Urinary bladder (tissue), 4 donors: ENCODE data around the gene SHPK. TPM values are rescaled to one million over a fixed set of nuclear protein-coding genes. Genes with fewer than 3 reads are reported as not detected.
A peak's percentile ranks its signal among the peaks of the same experiment; 100 is the strongest.

Source experiments
- DNase-seq: peaks from one replicate; pipeline ENCODE4 v3.0.0-alpha.2; 2015; ENCODE audit errors: extremely low spot score
- H3K27ac ChIP-seq: one replicate; pipeline ENCODE4 v1.5.1; 2013; ENCODE audit warnings: low read depth, mild to moderate bottlenecking, moderate library complexity
- H3K36me3 ChIP-seq: one replicate; pipeline ENCODE4 v1.6.1; 2013; ENCODE audit warnings: mild to moderate bottlenecking, moderate library complexity; ENCODE audit not compliant: insufficient read depth
- H3K4me1 ChIP-seq: one replicate; pipeline ENCODE4 v1.6.1; 2013; ENCODE audit warnings: mild to moderate bottlenecking, moderate library complexity; ENCODE audit not compliant: insufficient read depth
- H3K4me3 ChIP-seq: one replicate; pipeline ENCODE4 v1.5.1; 2013; ENCODE audit warnings: low read depth, low read length
- WGBS: extraction: QIAGEN DNeasy Blood & Tissue Kit; methylation state at CpG from one replicate; pipeline ENCODE4 v1.1.7; 2013; 5-methylcytosine and 5-hydroxymethylcytosine counted together
- polyA plus RNA-seq: library from polyadenylated mRNA; stranded (reverse); fragments of 200-250 nt; gene quantifications from one replicate; pipeline ENCODE4 v1.2.3, GENCODE V29; 2013
- total RNA-seq: library from RNA; depleted of rRNA; stranded (reverse); fragments of >200 nt; gene quantifications from one replicate; pipeline ENCODE4 v1.2.3, GENCODE V29; 2014
- donor health status: healthy with polysubstance abuse.
- donor health status: healthy.

SHPK gene
- total RNA-seq, result 12.6 TPM
- 8.0 TPM for polyA plus RNA-seq

GRCh38 chr17:3636154-3636907, at the start of gene SHPK, which contains the start of gene CTNS:
SHPK (minus strand) TSS chr17:3636250; CDS start chr17:3636219, 31 bp downstream.
CTNS (plus strand) TSS chr17:3636760; CDS start chr17:3640207, 3,447 bp downstream.
- H3K36me3 ChIP-seq, result no peaks in the 10 kb centered on the region
- peak; percentile 90 for DNase-seq
- under 1% methylated on average over 68 of the region's 68 CpGs for WGBS

GRCh38 chr17:3685174-3685573, 49.1 kb upstream of the SHPK start:
- no peak for DNase-seq
- Histone ChIP-seq H3K27ac (no peak overlapping the region), H3K36me3 (no peaks in the 10 kb centered on the region), H3K4me3 (no peak overlapping the region), H3K4me1 (no peaks in the 10 kb centered on the region)
- 22% methylated on average over 13 of the region's 13 CpGs for WGBS

More at GRCh38 chr17:3636154-3636907, at the start of gene SHPK, which contains the start of gene CTNS:
- Histone ChIP-seq H3K4me1 (no peaks in the 10 kb centered on the region), H3K27ac (peak within 1 kb of the TSS; percentile 99), H3K4me3 (peak within 1 kb of the TSS; percentile 71)

GRCh38 chr17:3683054-3683511, 47.0 kb upstream of the SHPK start:
- H3K27ac ChIP-seq, result no peak overlapping the region
- WGBS, result 34% methylated on average over 10 of the region's 10 CpGs
- no peak for DNase-seq
- H3K4me3 ChIP-seq, result no peak overlapping the region
- H3K4me1 ChIP-seq, result no peaks in the 10 kb centered on the region
- no peaks in the 10 kb centered on the region for H3K36me3 ChIP-seq

GRCh38 chr17:3682033-3682432, 46.0 kb upstream of the SHPK start:
- no peak for DNase-seq
- no peak overlapping the region for H3K4me3 ChIP-seq
- H3K36me3 ChIP-seq, result no peaks in the 10 kb centered on the region
- H3K4me1 ChIP-seq, result no peaks in the 10 kb centered on the region
- 90% methylated on average over 12 of the region's 12 CpGs for WGBS
- H3K27ac ChIP-seq, result no peak overlapping the region

GRCh38 chr17:3681565-3681964, 45.5 kb upstream of the SHPK start:
- Histone ChIP-seq H3K27ac (no peak overlapping the region), H3K4me1 (no peaks in the 10 kb centered on the region), H3K36me3 (no peaks in the 10 kb centered on the region), H3K4me3 (no peak overlapping the region)
- DNase-seq, result no peak
- WGBS, result 79% methylated on average over 20 of the region's 20 CpGs

- Histone ChIP-seq H3K4me1 (no peaks in the 10 kb centered on the region), H3K27ac (no peak overlapping the region), H3K4me3 (no peak overlapping the region), H3K36me3 (no peaks in the 10 kb centered on the region)
- no peak for DNase-seq
- WGBS, result 84% methylated on average over 12 of the region's 12 CpGs
Observed at GRCh38 chr17:3681057-3681456, 45.0 kb upstream of the SHPK start.

- Histone ChIP-seq H3K4me3 (no peak overlapping the region), H3K36me3 (no peaks in the 10 kb centered on the region), H3K4me1 (no peaks in the 10 kb centered on the region), H3K27ac (no peak overlapping the region)
- DNase-seq, result no peak
- WGBS, result 51% methylated on average over 20 of the region's 20 CpGs
Observed at GRCh38 chr17:3679531-3680126, 43.6 kb upstream of the SHPK start.

GRCh38 chr17:3678821-3679530, 42.9 kb upstream of the SHPK start:
- no peak for DNase-seq
- WGBS, result 84% methylated on average over 27 of the region's 27 CpGs
- H3K4me3 ChIP-seq, result no peak overlapping the region
- no peak overlapping the region for H3K27ac ChIP-seq
- no peaks in the 10 kb centered on the region for H3K36me3 ChIP-seq
- no peaks in the 10 kb centered on the region for H3K4me1 ChIP-seq

- H3K4me3 ChIP-seq, result no peak overlapping the region
- no peak overlapping the region for H3K27ac ChIP-seq
- no peaks in the 10 kb centered on the region for H3K36me3 ChIP-seq
- H3K4me1 ChIP-seq, result no peaks in the 10 kb centered on the region
- 49% methylated on average over 16 of the region's 16 CpGs for WGBS
- DNase-seq, result no peak
Observed at GRCh38 chr17:3678095-3678820, 42.2 kb upstream of the SHPK start.

- no peak for DNase-seq
- no peaks in the 10 kb centered on the region for H3K4me1 ChIP-seq
- no peaks in the 10 kb centered on the region for H3K36me3 ChIP-seq
- no peak overlapping the region for H3K27ac ChIP-seq
- H3K4me3 ChIP-seq, result no peak overlapping the region
- WGBS, result 83% methylated on average over 11 of the region's 11 CpGs
Observed at GRCh38 chr17:3675886-3676285, 39.8 kb upstream of the SHPK start.

GRCh38 chr17:3672571-3672970, 36.5 kb upstream of the SHPK start:
- Histone ChIP-seq H3K27ac (no peak overlapping the region), H3K36me3 (no peaks in the 10 kb centered on the region), H3K4me3 (no peak overlapping the region), H3K4me1 (no peaks in the 10 kb centered on the region)
- no peak for DNase-seq
- WGBS, result 96% methylated on average over 4 of the region's 4 CpGs

- H3K4me1 ChIP-seq, result no peaks in the 10 kb centered on the region
- 44% methylated on average over 12 of the region's 12 CpGs for WGBS
- H3K27ac ChIP-seq, result no peak overlapping the region
- no peaks in the 10 kb centered on the region for H3K36me3 ChIP-seq
- DNase-seq, result no peak
- peak overlapping the region; percentile 81 for H3K4me3 ChIP-seq
Observed at GRCh38 chr17:3669548-3669947, 33.5 kb upstream of the SHPK start.

- WGBS, result under 1% methylated on average over 32 of the region's 32 CpGs
- Histone ChIP-seq H3K4me3 (peak overlapping the region; percentile 81), H3K27ac (peak overlapping the region; percentile 70), H3K4me1 (no peaks in the 10 kb centered on the region), H3K36me3 (no peaks in the 10 kb centered on the region)
- DNase-seq, result no peak
Observed at GRCh38 chr17:3669085-3669347, 33.0 kb upstream of the SHPK start.
